Kidney glomerular epithelial cell (primary cell): ENCODE data around the gene MPDZ.

Experiments
- DNase-seq: peaks from one replicate; lab custom pipeline; 2025; lab: John Stamatoyannopoulos, UW

Gene MPDZ

DNA sequence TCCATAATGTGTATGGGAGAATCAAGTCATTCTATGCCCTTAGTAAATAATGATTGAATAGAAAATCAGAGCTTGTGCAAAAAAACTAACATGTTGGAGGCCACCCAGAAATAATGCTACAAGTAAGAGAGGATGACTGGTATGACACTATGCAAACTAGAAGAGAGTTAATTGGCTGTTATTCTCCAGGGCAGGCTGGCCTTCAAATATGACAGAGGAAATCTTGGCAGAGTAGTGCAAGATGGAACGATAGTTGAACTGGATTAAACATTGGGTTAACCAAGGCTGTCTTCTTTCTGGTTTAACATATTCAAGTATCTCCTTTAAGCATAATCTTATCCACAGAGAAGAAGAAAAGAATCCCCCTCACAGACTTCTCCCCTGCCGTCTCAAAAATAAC lies 196.1 kb downstream of the MPDZ start:
- DNase-seq, result no peak

DNA sequence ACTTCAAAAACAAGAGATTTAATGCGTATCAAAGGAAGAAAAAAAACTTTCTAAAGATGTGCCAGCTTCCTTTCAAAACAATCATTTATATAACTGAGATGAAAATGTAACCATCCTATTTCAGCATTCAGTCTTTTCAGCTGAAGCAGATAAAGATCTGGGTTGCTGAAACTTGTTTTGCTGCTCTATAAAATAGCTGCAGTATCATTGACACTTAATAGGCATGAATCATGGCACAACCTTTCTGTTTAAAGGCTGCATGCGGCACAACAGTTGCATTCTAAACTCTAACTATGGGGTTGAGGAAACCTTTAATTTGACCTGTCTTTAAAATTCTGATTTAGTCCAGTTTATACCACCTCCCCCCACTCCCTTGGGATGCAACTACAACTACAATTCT lies 196.7 kb downstream of the MPDZ start:
- DNase-seq, result no peak

DNA sequence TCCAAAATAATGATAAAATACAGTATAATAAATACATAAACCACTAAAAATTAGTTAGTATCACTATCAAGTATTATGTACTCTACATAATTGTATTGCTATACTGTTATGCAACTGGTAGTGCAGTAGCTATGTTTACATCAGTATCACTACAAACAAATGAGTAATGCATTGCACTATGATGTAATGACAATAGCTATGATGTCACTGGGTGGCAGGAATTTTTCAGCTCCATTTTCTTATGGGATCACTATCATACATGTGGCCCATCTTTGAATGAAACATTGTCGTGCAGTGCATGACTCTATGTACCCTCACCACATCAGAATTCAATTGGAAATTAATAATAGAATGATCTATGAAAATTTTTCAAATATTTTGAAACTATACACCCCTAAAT lies 201.3 kb downstream of the MPDZ start:
- DNase-seq, result no peak

DNA sequence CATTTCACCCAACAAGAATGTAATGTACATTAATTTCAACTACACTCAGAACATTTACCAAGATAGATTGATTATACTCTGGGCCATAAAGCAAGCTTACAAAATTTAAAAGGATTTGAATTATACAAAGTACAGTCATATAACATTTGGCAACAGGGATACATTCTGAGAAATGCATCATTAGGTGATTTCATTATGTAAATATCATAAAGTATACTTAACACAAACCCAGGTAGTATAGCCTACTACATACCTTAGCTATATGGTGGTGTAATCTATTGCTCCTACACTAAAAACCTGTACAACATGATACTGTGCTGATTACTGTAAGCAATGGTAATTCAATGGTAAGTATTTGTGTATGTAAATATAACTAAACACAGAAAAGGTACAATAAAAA lies 202.9 kb downstream of the MPDZ start:
- no peak for DNase-seq

DNA sequence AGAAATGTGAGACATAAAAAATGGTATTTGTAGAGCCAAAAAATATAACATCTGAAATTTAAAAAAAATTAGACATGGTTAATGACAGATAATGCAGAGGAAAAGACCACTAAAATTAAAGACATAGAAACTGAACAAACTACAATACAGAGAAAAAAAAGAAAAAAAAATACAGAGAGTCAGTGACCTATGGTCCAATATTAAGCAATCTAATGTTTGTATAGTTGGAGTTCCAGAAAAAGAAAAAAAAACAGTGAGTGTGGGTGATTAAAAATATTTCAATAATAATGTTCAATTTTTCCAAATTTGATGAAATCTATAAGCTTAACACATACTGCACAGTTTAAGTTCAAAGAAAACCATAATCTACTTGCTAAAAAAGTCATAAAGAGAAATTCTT lies 207.6 kb downstream of the MPDZ start:
- no peak for DNase-seq

DNA sequence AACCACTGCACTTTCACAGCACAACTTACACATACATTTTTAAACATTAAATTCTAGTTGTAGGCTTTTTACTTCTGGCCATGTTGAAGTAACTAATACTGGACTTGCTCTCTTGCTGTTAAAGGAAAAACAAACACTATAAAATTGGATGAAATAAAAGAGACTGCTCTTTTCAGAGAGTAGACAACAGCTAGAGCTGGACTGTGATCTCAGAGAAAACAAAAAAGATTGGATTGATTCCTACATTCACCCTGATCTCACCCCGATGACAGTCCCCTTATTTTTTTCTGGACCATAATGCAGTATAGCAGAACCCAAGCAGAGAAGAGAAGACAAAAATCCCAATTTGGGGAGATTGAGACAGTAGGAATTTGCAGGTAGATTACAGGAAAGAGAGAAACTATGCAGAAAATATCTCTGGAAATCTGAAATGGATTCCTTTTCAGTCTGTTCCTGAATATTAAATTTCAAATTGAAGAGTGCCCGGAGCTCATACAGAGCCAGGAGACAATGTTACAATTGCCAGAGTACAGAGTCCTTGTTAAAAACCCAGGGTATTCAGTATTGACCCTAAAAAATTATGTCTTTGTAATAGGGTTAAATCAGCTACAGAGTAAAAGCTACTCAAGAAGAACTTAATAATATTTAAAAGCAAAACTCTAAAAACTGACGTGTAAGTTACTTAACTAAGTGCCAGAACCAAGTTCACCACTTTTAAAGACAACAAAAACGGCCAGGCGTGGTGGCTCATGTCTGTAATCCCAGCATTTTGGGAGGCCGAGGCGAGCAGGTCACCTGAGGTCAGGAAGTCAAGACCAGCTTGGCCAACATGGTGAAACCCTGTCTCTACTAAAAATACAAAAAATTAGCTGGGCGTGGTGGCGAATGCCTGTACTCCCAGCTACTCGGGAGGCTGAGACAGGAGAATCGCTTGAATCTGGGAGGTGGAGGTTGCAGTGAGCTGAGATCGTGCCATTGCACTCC lies 208.6 kb downstream of the MPDZ start:
- no peak for DNase-seq

DNA sequence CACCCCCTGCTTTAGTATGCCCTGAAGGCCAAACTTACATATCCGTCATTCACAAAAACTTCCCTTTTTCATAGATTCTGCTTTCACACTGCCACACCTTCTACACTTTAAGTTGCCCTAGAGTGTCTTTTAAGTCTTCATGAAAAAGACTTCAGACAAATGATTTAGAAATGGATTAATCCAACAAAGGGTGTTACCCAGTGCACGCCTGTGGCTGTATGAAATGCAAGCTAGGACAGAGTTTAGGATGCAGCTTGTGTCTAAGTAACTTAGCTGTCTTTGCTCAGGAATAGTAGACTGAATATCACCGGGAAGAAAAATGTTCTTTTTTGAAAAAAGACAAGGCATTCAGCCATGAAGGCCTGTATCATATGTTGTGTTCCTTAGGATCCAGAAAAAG lies 210.0 kb downstream of the MPDZ start:
- no peak for DNase-seq

DNA sequence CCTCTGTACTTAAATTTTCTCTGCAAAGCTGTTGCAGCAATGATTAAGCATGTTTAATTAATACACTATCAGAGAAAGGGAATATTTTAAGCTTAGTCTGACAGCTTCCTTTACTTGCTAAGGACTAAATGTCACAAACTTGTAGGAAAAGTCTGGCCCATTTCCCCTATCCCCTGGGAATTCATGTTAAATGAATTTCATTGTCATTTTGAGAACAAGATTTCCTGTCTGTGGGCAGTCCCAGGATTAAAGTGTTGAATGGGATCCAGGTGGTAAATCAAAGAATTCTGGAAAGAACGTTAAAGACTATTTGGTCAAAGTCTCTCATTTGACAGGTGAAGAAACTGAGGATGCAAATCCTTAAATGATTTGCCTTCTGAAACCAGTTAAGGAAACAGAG lies 214.8 kb downstream of the MPDZ start:
- DNase-seq, result no peak

DNA sequence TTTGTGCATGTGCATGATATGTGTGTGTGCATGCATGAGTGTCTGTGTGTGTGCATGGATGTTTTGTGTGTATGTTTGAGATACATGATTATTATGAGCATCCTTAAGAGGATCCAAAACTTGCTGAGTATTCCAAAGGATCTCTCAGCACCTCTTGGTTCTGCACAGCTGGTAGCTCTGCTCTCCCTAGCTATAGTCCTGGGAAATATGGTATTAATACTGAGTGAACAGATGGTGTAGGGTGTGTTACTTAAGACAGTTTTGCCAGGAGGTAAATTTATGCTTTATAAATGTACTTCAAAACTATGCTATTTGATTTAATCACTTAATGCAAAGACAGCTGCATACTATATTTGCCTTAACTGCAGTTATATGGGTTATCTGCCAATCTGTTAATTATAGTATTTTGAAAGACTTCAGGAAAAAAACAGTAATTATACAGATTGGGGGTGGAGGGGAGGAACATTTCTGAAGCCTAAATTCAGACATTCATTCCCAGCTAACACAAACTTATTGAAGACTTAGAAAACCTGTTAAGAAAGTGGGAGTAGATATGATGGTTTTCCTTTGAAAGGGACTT lies 215.5 kb downstream of the MPDZ start:
- DNase-seq, result no peak

DNA sequence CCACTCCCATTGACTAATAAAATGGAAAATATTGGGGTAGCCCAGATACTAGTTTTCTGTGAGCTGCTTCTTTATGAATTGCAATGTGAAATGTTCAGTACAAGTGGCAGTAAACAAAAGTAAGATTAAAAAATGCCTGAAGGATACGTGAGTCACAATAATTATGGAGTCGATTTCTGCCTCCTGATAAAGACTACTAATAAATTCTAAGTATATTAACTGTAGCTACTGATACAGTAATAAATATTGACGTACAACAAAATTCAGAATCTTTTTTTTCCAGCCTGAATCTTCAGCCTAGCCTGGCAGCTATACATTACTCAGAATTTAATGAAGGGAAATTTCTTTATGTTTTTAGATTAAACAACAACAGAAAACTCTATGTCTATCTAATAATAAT lies 218.1 kb downstream of the MPDZ start:
- DNase-seq, result no peak
